Germinal center (tissue), 1 donor: ENCODE results near the gene TAL1.

Experiments
- DNase-seq: peaks from one replicate; pipeline ENCODE4 v3.0.0; 2012; ENCODE audit warnings: mixed read lengths, low spot score

Gene TAL1

GRCh38 chr1:47229031-47229885 is 2.8 kb downstream of the TAL1 start:
- no peak for DNase-seq

- DNase-seq = no peak
These were observed 3.4 kb downstream of the TAL1 start for GRCh38 chr1:47228644-47229030.

GRCh38 chr1:47227341-47228232 is 4.4 kb downstream of the TAL1 start:
- DNase-seq = no peak

- no peak for DNase-seq
These were observed 5.2 kb downstream of the TAL1 start for GRCh38 chr1:47226839-47227215.

- DNase-seq = no peak
These were observed 5.7 kb downstream of the TAL1 start for GRCh38 chr1:47226121-47226838.

- no peak for DNase-seq
These were observed 6.5 kb downstream of the TAL1 start for GRCh38 chr1:47225430-47226100.

GRCh38 chr1:47224676-47225399 is 7.2 kb downstream of the TAL1 start:
- DNase-seq = no peak

- no peak for DNase-seq
These were observed 7.9 kb downstream of the TAL1 start for GRCh38 chr1:47223921-47224675.

GRCh38 chr1:47223174-47223920 is 8.7 kb downstream of the TAL1 start:
- DNase-seq = no peak

GRCh38 chr1:47222476-47222875 is 9.5 kb downstream of the TAL1 start:
- DNase-seq = no peak

GRCh38 chr1:47219590-47220220 is 12.3 kb downstream of the TAL1 start:
- no peak for DNase-seq

- no peak for DNase-seq
These were observed 13.0 kb downstream of the TAL1 start for GRCh38 chr1:47219001-47219400.

- DNase-seq = no peak
These were observed 15.6 kb downstream of the TAL1 start for GRCh38 chr1:47216278-47217059.

GRCh38 chr1:47215713-47216112 is 16.3 kb downstream of the TAL1 start:
- DNase-seq = no peak

GRCh38 chr1:47214549-47214948 is 17.5 kb downstream of the TAL1 start:
- no peak for DNase-seq

- no peak for DNase-seq
These were observed 18.6 kb downstream of the TAL1 start for GRCh38 chr1:47213230-47213963.

- DNase-seq = no peak
These were observed 19.3 kb downstream of the TAL1 start for GRCh38 chr1:47212636-47213229.
